ENCODE data around the gene KBTBD4. TPM values are rescaled to one million over a fixed set of nuclear protein-coding genes. Genes with fewer than 3 reads are reported as not detected.

KBTBD4 gene
- total RNA-seq, 1 experiment from 2014 or later: 15.9 TPM

DNA sequence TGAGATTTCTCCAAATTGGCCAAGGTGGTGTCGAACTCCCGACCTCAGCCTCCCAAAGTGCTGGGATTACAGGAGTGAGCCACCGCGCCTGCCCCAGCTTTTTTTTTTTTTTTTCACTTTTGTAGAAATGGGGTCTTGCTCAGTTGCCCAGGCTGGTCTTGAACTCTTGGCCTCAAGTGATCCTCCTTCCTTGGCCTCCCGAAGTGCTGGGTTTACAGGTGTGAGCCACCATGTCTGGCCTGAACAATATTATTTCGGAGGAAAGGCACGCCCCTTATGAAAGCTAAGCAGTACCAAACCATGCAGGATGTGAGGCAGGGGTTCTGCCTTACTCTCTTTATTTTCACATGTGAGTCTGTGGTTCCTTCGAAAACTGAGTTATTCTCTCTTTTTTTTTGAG, 47.5 kb upstream of the KBTBD4 start:
- Histone ChIP-seq H3K4ac (ENCODE audit: low read depth, low read length) (no peak overlapping the region), H2BK5ac (ENCODE audit: insufficient read length, low read length) (no peak overlapping the region), H4K20me1 (ENCODE audit: control insufficient read depth, insufficient read depth, insufficient read length) (no peaks in the 10 kb centered on the region), H2BK20ac (ENCODE audit: low read depth, low read length, poor library complexity, severe bottlenecking) (no peak overlapping the region), H3K56ac (ENCODE audit: insufficient read length, low read depth, low read length) (no peak overlapping the region), H4K91ac (ENCODE audit: insufficient read length, low read depth, low read length) (no peak overlapping the region), H2AK5ac (ENCODE audit: insufficient read length, low read length) (no peak overlapping the region), H3K14ac (ENCODE audit: insufficient read depth, low read length) (no peak overlapping the region), H3K23ac (ENCODE audit: insufficient read length, low read depth, low read length) (no peak overlapping the region), H3K4me1 (ENCODE audit: insufficient read depth, low read length) (no peaks in the 10 kb centered on the region), H3K9me3 (ENCODE audit: control insufficient read depth, low read depth, low read length) (no peaks in the 10 kb centered on the region), H3K18ac (ENCODE audit: insufficient read length, low read depth, low read length) (no peak overlapping the region), H3T11ph (ENCODE audit: low read length) (no peak overlapping the region), H4K5ac (ENCODE audit: insufficient read length, low read depth, low read length) (no peak overlapping the region), H2BK12ac (ENCODE audit: insufficient read length, low read depth, low read length) (no peak overlapping the region), H3K27ac (ENCODE audit: insufficient read length, low read depth, low read length) (no peak overlapping the region), H2BK15ac (ENCODE audit: low read depth, low read length) (no peak overlapping the region), H2AFZ (ENCODE audit: low read length) (no peak overlapping the region), H3K79me1 (ENCODE audit: insufficient read depth, low read depth, low read length, poor library complexity, severe bottlenecking) (no peaks in the 10 kb centered on the region), H2BK120ac (ENCODE audit: low read depth, low read length, poor library complexity, severe bottlenecking) (no peak overlapping the region), H3K79me2 (ENCODE audit: insufficient read depth, low read length) (no peaks in the 10 kb centered on the region), H3K23me2 (ENCODE audit: insufficient read length, low read depth, low read length, poor library complexity, severe bottlenecking) (no peaks in the 10 kb centered on the region), H3K27me3 (ENCODE audit: insufficient read depth, low read length) (no peaks in the 10 kb centered on the region), H3K4me2 (ENCODE audit: insufficient read depth, insufficient read length, low read length) (no peak overlapping the region), H4K8ac (replicated peaks; ENCODE audit: insufficient read length, low read depth, low read length) (no peak overlapping the region), H3K9ac (ENCODE audit: extremely low read depth, insufficient read length, low read length) (no peak overlapping the region)
- H3K36me3 Mint-ChIP-seq (ENCODE audit: insufficient read depth in 1 of 3, low read depth in 3 of 3): peaks cover 33 to 83% (median 68%) of the 10 kb centered on the region in 3 experiments; a peak in 6 of 7 replicates
- TF ChIP-seq, protein P1, sequence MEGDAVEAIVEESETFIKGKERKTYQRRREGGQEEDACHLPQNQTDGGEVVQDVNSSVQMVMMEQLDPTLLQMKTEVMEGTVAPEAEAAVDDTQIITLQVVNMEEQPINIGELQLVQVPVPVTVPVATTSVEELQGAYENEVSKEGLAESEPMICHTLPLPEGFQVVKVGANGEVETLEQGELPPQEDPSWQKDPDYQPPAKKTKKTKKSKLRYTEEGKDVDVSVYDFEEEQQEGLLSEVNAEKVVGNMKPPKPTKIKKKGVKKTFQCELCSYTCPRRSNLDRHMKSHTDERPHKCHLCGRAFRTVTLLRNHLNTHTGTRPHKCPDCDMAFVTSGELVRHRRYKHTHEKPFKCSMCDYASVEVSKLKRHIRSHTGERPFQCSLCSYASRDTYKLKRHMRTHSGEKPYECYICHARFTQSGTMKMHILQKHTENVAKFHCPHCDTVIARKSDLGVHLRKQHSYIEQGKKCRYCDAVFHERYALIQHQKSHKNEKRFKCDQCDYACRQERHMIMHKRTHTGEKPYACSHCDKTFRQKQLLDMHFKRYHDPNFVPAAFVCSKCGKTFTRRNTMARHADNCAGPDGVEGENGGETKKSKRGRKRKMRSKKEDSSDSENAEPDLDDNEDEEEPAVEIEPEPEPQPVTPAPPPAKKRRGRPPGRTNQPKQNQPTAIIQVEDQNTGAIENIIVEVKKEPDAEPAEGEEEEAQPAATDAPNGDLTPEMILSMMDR (conservative IDR thresholded peaks at IDR 0.05): no peak
- H3K4me3 Mint-ChIP-seq: no peak overlapping the region
- no CpG with 5 or more reads among the region's 8 CpGs for WGBS (ENCODE audit: extremely low coverage, insufficient read length, low lambda C conversion rate)
- no peak overlapping the region for H3K27ac Mint-ChIP-seq
- no peaks in the 10 kb centered on the region for H3K27me3 Mint-ChIP-seq (ENCODE audit: low read depth)
- no peaks in the 10 kb centered on the region for H3K4me1 Mint-ChIP-seq
- DNase-seq: no peak
- no peaks in the 10 kb centered on the region for H3K9me3 Mint-ChIP-seq
